ENCODE measurements around the gene ST14. TPM values are rescaled to one million over a fixed set of nuclear protein-coding genes. Genes with fewer than 3 reads are reported as not detected.

ST14 gene
- polyA plus RNA-seq, 1 of the 3 experiments (the other 2 are of a cell fraction): not detected

DNA sequence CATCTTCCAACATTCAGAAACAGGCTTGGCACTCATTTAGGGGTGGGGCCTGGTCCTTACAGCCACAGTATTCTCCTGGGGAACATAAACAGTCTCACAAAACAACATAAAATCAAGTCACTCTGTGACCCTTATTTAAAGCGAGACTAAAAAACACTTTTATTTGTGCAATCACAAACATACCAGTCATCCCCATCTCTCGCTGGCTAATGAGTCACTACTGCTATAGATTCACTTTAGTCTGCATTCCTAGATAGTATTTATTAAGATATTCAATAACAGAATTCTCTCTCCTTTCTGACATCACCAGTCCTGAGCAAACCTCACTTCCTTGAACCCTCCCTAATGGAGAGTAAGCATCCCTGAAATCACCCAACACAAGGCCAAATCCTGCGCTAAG, 87.2 kb downstream of the ST14 start:
- H3K9me3 ChIP-seq: no peaks in the 10 kb centered on the region; the same call in 1 of the 2 replicates
- H3K4me2 ChIP-seq: no peak overlapping the region
- no peak for DNase-seq
- H4K20me1 ChIP-seq (ENCODE audit: insufficient read depth): no peaks in the 10 kb centered on the region
- no peaks in the 10 kb centered on the region for H3K9me2 ChIP-seq
- H3K27ac ChIP-seq (ENCODE audit: low read depth in 2 of 2, low read length in 1 of 2): no peak overlapping the region
- WGBS (ENCODE audit: low lambda C conversion rate): 89% methylated on average over 3 of the region's 3 CpGs
- ChIA-PET CTCF (no interaction called here), POLR2A (no interaction called here)
- H3K36me3 ChIP-seq (replicated peaks in 1 of 2; ENCODE audit: control insufficient read depth in 1 of 2, insufficient read depth in 2 of 2, low read length in 1 of 2): no peaks in the 10 kb centered on the region
- H3K4me1 ChIP-seq (ENCODE audit: control insufficient read depth in 1 of 2, insufficient read depth in 2 of 2, low read depth in 1 of 2, low read length in 1 of 2): no peaks in the 10 kb centered on the region; a peak in 2 of 4 replicates
- H2AFZ ChIP-seq (ENCODE audit: low read depth): no peak overlapping the region
- no peak for TF ChIP-seq POLR2AphosphoS5 (IDR thresholded peaks at IDR 0.05; ENCODE audit: low read depth, low read length)
- TF ChIP-seq FOSL2 (IDR thresholded peaks at IDR 0.05; ENCODE audit: borderline replicate concordance, low read depth): no peak
- TF ChIP-seq CHD2 (IDR thresholded peaks at IDR 0.05; ENCODE audit: low read length, partially characterized antibody): no peak
- no peak overlapping the region for H3K9ac ChIP-seq
- H3K27me3 ChIP-seq (ENCODE audit: insufficient read depth): no peaks in the 10 kb centered on the region
- H3F3A ChIP-seq (replicated peaks; ENCODE audit: insufficient read depth): no peaks in the 10 kb centered on the region
- H3K4me3 ChIP-seq (ENCODE audit: low read depth in 2 of 2, low read length in 1 of 2): no peak overlapping the region
- H3K79me2 ChIP-seq (ENCODE audit: insufficient read depth): peaks cover 9% of the 10 kb centered on the region; the same call in 1 of the 2 replicates

GRCh38 chr11:130247319-130247718, 87.7 kb downstream of the ST14 start:
- no peak overlapping the region for H3K9ac ChIP-seq
- no peak for DNase-seq
- H3K27me3 ChIP-seq (ENCODE audit: insufficient read depth): no peaks in the 10 kb centered on the region
- POLR2A ChIA-PET: no interaction called here
- H4K20me1 ChIP-seq (ENCODE audit: insufficient read depth): no peaks in the 10 kb centered on the region
- H3K79me2 ChIP-seq (ENCODE audit: insufficient read depth): peaks cover 14% of the 10 kb centered on the region; the same call in 1 of the 2 replicates
- H2AFZ ChIP-seq (ENCODE audit: low read depth): no peak overlapping the region
- no peaks in the 10 kb centered on the region for H3F3A ChIP-seq (replicated peaks; ENCODE audit: insufficient read depth)
- H3K9me2 ChIP-seq: no peaks in the 10 kb centered on the region
- TF ChIP-seq, protein P1, sequence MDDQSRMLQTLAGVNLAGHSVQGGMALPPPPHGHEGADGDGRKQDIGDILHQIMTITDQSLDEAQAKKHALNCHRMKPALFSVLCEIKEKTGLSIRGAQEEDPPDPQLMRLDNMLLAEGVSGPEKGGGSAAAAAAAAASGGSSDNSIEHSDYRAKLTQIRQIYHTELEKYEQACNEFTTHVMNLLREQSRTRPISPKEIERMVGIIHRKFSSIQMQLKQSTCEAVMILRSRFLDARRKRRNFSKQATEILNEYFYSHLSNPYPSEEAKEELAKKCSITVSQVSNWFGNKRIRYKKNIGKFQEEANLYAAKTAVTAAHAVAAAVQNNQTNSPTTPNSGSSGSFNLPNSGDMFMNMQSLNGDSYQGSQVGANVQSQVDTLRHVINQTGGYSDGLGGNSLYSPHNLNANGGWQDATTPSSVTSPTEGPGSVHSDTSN (IDR thresholded peaks at IDR 0.05): no peak
- TF ChIP-seq USF2 (IDR thresholded peaks at IDR 0.05; ENCODE audit: borderline replicate concordance, low read depth, low read length) (no peak), TAF1 (IDR thresholded peaks at IDR 0.05; ENCODE audit: borderline replicate concordance, low read depth, low read length) (no peak), FOXJ3 (CRISPR knock-in tag; IDR thresholded peaks at IDR 0.05) (no peak), EZH2phosphoT487 (IDR thresholded peaks at IDR 0.05; ENCODE audit: borderline replicate concordance, low read depth) (no peak), IRF3 (IDR thresholded peaks at IDR 0.05; ENCODE audit: low read depth, low read length) (no peak), RFX5 (IDR thresholded peaks at IDR 0.05; ENCODE audit: low read length) (no peak), GABPA (IDR thresholded peaks at IDR 0.05; ENCODE audit: low read depth) (no peak), NFIC (IDR thresholded peaks at IDR 0.05; ENCODE audit: borderline replicate concordance) (no peak), MEF2A (IDR thresholded peaks at IDR 0.05; ENCODE audit: borderline replicate concordance, low read depth) (no peak), EP300 (IDR thresholded peaks at IDR 0.05; ENCODE audit: borderline replicate concordance in 1 of 2, low read depth in 1 of 2, low read length in 1 of 2) (no peak), YY1 (IDR thresholded peaks at IDR 0.05; ENCODE audit: low read depth) (no peak), RCOR1 (IDR thresholded peaks at IDR 0.05; ENCODE audit: low read length) (no peak)
- TF ChIP-seq, protein P2, sequence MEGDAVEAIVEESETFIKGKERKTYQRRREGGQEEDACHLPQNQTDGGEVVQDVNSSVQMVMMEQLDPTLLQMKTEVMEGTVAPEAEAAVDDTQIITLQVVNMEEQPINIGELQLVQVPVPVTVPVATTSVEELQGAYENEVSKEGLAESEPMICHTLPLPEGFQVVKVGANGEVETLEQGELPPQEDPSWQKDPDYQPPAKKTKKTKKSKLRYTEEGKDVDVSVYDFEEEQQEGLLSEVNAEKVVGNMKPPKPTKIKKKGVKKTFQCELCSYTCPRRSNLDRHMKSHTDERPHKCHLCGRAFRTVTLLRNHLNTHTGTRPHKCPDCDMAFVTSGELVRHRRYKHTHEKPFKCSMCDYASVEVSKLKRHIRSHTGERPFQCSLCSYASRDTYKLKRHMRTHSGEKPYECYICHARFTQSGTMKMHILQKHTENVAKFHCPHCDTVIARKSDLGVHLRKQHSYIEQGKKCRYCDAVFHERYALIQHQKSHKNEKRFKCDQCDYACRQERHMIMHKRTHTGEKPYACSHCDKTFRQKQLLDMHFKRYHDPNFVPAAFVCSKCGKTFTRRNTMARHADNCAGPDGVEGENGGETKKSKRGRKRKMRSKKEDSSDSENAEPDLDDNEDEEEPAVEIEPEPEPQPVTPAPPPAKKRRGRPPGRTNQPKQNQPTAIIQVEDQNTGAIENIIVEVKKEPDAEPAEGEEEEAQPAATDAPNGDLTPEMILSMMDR (IDR thresholded peaks at IDR 0.05): no peak
- TF ChIP-seq, protein P3, sequence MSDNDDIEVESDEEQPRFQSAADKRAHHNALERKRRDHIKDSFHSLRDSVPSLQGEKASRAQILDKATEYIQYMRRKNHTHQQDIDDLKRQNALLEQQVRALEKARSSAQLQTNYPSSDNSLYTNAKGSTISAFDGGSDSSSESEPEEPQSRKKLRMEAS (IDR thresholded peaks at IDR 0.05; ENCODE audit: low read depth): no peak
- no peak overlapping the region for H3K4me2 ChIP-seq
- H3K4me1 ChIP-seq (ENCODE audit: control insufficient read depth in 1 of 2, insufficient read depth in 2 of 2, low read depth in 1 of 2, low read length in 1 of 2): no peaks in the 10 kb centered on the region; a peak in 1 of 4 replicates
- peaks cover 0 to 6% of the 10 kb centered on the region in 2 experiments for H3K36me3 ChIP-seq (replicated peaks in 1 of 2; ENCODE audit: control insufficient read depth in 1 of 2, insufficient read depth in 2 of 2, low read length in 1 of 2)
- WGBS (ENCODE audit: low lambda C conversion rate): 98% methylated on average over 2 of the region's 2 CpGs
- no peak overlapping the region for H3K4me3 ChIP-seq (ENCODE audit: low read depth in 2 of 2, low read length in 1 of 2)
- H3K27ac ChIP-seq (ENCODE audit: low read depth in 2 of 2, low read length in 1 of 2): no peak overlapping the region
- no peaks in the 10 kb centered on the region; the same call in 1 of the 2 replicates for H3K9me3 ChIP-seq
- CTCF ChIA-PET: no interaction called here

Measured in SK-N-SH (cell line).